ENCODE data around the gene PCSK5.

The PCSK5 gene

GRCh38 chr9:76095585-76095984, 205.1 kb downstream of the PCSK5 start:
- Histone ChIP-seq H3K27ac (ENCODE audit: low read length) (no peak overlapping the region), H3K9me3 (replicated peaks; ENCODE audit: insufficient read depth, low read length) (no peaks in the 10 kb centered on the region), H3K79me2 (ENCODE audit: low read length) (no peaks in the 10 kb centered on the region), H3K4me3 (ENCODE audit: low read length) (no peak overlapping the region), H3K9ac (ENCODE audit: low read length) (no peak overlapping the region), H3K36me3 (replicated peaks; ENCODE audit: insufficient read depth, low read length) (no peaks in the 10 kb centered on the region), H2AFZ (ENCODE audit: low read length) (no peak overlapping the region), H3K27me3 (replicated peaks; ENCODE audit: insufficient read depth, low read length) (no peaks in the 10 kb centered on the region), H3K9me2 (replicated peaks; ENCODE audit: insufficient read depth, low read length) (no peaks in the 10 kb centered on the region), H3F3A (ENCODE audit: insufficient read depth, low read length) (no peaks in the 10 kb centered on the region), H3K4me1 (ENCODE audit: low read length) (no peaks in the 10 kb centered on the region), H4K20me1 (ENCODE audit: insufficient read depth, low read length) (no peaks in the 10 kb centered on the region), H3K4me2 (ENCODE audit: low read depth, low read length) (no peak overlapping the region)
- DNase-seq = no peak
- no peak for TF ChIP-seq EZH2 (optimal IDR thresholded peaks at IDR 0.05; ENCODE audit: low read depth, low read length)
- no peak for TF ChIP-seq CTCF (IDR thresholded peaks at IDR 0.05; ENCODE audit: low read length)
- TF ChIP-seq EZH2phosphoT487 (IDR thresholded peaks at IDR 0.05; ENCODE audit: low read length) = no peak

GRCh38 chr9:76099516-76099915, 209.0 kb downstream of the PCSK5 start:
- Histone ChIP-seq H3K27ac (ENCODE audit: low read length) (no peak overlapping the region), H3K4me2 (ENCODE audit: low read depth, low read length) (no peak overlapping the region), H3K36me3 (replicated peaks; ENCODE audit: insufficient read depth, low read length) (no peaks in the 10 kb centered on the region), H3F3A (ENCODE audit: insufficient read depth, low read length) (no peaks in the 10 kb centered on the region), H3K4me3 (ENCODE audit: low read length) (no peak overlapping the region), H3K9ac (ENCODE audit: low read length) (no peak overlapping the region), H4K20me1 (ENCODE audit: insufficient read depth, low read length) (no peaks in the 10 kb centered on the region), H3K4me1 (ENCODE audit: low read length) (no peaks in the 10 kb centered on the region), H3K79me2 (ENCODE audit: low read length) (no peaks in the 10 kb centered on the region), H2AFZ (ENCODE audit: low read length) (no peak overlapping the region), H3K9me2 (replicated peaks; ENCODE audit: insufficient read depth, low read length) (no peaks in the 10 kb centered on the region), H3K9me3 (replicated peaks; ENCODE audit: insufficient read depth, low read length) (no peaks in the 10 kb centered on the region), H3K27me3 (replicated peaks; ENCODE audit: insufficient read depth, low read length) (no peaks in the 10 kb centered on the region)
- TF ChIP-seq EZH2 (optimal IDR thresholded peaks at IDR 0.05; ENCODE audit: low read depth, low read length) (no peak), CTCF (IDR thresholded peaks at IDR 0.05; ENCODE audit: low read length) (no peak), EZH2phosphoT487 (IDR thresholded peaks at IDR 0.05; ENCODE audit: low read length) (no peak)
- no peak for DNase-seq

GRCh38 chr9:76101075-76101474, 210.6 kb downstream of the PCSK5 start:
- H3K4me2 ChIP-seq (ENCODE audit: low read depth, low read length) = no peak overlapping the region
- H3K79me2 ChIP-seq (ENCODE audit: low read length) = no peaks in the 10 kb centered on the region
- H3K27ac ChIP-seq (ENCODE audit: low read length) = no peak overlapping the region
- no peak overlapping the region for H2AFZ ChIP-seq (ENCODE audit: low read length)
- no peaks in the 10 kb centered on the region for H4K20me1 ChIP-seq (ENCODE audit: insufficient read depth, low read length)
- no peak overlapping the region for H3K9ac ChIP-seq (ENCODE audit: low read length)
- H3K9me3 ChIP-seq (replicated peaks; ENCODE audit: insufficient read depth, low read length) = no peaks in the 10 kb centered on the region
- H3K36me3 ChIP-seq (replicated peaks; ENCODE audit: insufficient read depth, low read length) = no peaks in the 10 kb centered on the region
- H3K4me1 ChIP-seq (ENCODE audit: low read length) = no peaks in the 10 kb centered on the region
- no peaks in the 10 kb centered on the region for H3K27me3 ChIP-seq (replicated peaks; ENCODE audit: insufficient read depth, low read length)
- H3K9me2 ChIP-seq (replicated peaks; ENCODE audit: insufficient read depth, low read length) = no peaks in the 10 kb centered on the region
- no peak overlapping the region for H3K4me3 ChIP-seq (ENCODE audit: low read length)
- DNase-seq = no peak
- TF ChIP-seq EZH2 (optimal IDR thresholded peaks at IDR 0.05; ENCODE audit: low read depth, low read length) = no peak
- no peak for TF ChIP-seq EZH2phosphoT487 (IDR thresholded peaks at IDR 0.05; ENCODE audit: low read length)
- no peak for TF ChIP-seq CTCF (IDR thresholded peaks at IDR 0.05; ENCODE audit: low read length)
- H3F3A ChIP-seq (ENCODE audit: insufficient read depth, low read length) = no peaks in the 10 kb centered on the region
